PC-3 (cell line): ENCODE measurements around the gene SP140.

Source experiments
- CTCF ChIP-seq: fragments of 300-600 bp; sonication (generic); conservative IDR thresholded peaks from 2 replicates; pipeline ENCODE4 v1.5.1; 2017; ENCODE audit warnings: antibody characterized with exemption, low read depth, mild to moderate bottlenecking, low read length
- EZH2phosphoT487 ChIP-seq: fragments of 300-600 bp; sonication (generic); IDR thresholded peaks from 2 replicates; pipeline ENCODE4 v1.6.1; 2018; ENCODE audit warnings: mild to moderate bottlenecking, antibody characterized with exemption, low read length, borderline replicate concordance

DNA sequence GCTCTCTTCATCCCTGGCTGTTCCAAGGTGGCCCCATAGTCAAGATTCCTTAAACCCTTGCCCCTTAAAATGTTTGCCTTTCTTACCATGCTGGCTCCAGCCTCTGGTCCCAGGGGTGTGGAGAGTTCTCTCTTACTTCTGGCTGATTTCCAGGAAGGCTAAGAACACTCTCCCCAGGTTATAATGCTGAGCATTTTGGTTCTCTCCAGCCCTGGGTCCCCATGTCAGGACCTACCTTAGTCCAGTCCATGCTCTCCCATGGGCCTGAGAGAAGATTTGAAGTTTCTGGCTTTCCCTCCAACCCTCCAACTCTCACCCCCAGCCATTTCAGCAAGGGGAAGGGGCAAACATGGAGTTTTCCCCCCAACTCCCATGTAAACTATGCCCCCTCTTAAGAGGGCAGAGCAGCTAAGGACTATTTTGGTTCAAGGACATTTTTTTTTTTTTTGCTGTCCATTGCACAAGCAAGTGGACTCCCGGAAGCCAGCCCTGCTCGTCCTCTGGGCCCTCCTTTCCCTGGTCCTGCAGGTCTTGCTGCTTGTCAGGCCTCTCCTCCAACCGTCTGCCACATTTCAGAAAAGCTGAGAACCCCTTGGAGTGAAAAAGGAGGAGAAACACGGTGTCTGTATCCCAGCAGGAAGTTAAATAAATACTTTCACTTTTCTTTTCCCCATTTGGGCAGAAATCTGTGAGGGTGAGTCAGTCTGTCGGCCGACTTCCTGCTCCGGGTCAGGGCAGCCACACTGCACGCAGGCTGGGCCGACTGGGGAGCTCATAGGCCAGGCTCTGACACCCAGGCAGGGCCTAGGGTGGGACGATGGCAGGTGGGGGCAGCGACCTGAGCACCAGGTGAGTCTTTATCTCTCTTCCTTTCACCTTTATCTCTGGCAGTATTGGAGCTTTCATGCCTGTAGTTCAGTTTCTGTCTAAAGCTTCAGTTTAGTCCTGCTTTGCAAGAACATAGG is 101.2 kb downstream of the SP140 start, which contains the start of gene SP140L:
- TF ChIP-seq CTCF (no peak), EZH2phosphoT487 (no peak)
